Esophagus squamous epithelium (tissue), 4 donors: ENCODE measurements around the gene SYDE1.

Source experiments
- POLR2A ChIP-seq, 4 donors: fragments of 450-650 bp; IDR thresholded peaks; one replicate each; pipeline ENCODE4 v1.6.1; 2017; ENCODE audit warnings: antibody characterized with exemption in 4 of 4, mild to moderate bottlenecking in 4 of 4, moderate library complexity in 3 of 4
- TF ChIP-seq, protein P1 (sequence below), 6 experiments: fragments of 450-650 bp in 4 of 6; fragments of 200-600 bp in 2 of 6; sonication (generic) in 2 of 6; IDR thresholded peaks; one replicate each; pipeline ENCODE4 v1.5.1; 2016 to 2019; ENCODE audit warnings: antibody characterized with exemption in 6 of 6, mild to moderate bottlenecking in 4 of 6, moderate library complexity in 4 of 6

DNA sequence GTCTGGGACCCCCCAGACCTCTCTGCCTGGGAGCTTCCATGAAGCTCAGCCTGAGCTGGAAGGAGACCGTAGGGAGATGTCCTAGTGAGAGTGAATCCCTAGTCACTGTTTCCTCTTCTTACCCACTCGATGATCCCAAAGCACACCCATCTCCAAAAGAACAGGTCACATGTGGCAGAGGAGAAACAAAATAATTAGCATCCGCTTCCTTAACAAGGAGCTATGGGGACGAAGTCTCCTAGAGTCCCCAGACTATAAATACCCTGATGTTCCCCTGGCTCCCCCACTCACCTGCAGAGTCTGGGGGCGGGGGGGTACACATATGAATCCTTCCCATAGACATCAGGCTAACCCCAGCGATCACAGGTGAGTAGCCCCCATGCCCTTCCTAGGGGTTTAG, 25.3 kb upstream of the SYDE1 start, which contains the start of gene OR1I1:
- no peak for TF ChIP-seq POLR2A (IDR thresholded peaks at IDR 0.05)
- TF ChIP-seq, protein P1, sequence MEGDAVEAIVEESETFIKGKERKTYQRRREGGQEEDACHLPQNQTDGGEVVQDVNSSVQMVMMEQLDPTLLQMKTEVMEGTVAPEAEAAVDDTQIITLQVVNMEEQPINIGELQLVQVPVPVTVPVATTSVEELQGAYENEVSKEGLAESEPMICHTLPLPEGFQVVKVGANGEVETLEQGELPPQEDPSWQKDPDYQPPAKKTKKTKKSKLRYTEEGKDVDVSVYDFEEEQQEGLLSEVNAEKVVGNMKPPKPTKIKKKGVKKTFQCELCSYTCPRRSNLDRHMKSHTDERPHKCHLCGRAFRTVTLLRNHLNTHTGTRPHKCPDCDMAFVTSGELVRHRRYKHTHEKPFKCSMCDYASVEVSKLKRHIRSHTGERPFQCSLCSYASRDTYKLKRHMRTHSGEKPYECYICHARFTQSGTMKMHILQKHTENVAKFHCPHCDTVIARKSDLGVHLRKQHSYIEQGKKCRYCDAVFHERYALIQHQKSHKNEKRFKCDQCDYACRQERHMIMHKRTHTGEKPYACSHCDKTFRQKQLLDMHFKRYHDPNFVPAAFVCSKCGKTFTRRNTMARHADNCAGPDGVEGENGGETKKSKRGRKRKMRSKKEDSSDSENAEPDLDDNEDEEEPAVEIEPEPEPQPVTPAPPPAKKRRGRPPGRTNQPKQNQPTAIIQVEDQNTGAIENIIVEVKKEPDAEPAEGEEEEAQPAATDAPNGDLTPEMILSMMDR (IDR thresholded peaks at IDR 0.05): no peak
